Ascending aorta (tissue), 2 donors: Measurements from ENCODE around the gene PTPRC. TPM values are rescaled to one million over a fixed set of nuclear protein-coding genes. Genes with fewer than 3 reads are reported as not detected.
A peak's percentile ranks its signal among the peaks of the same experiment; 100 is the strongest.

Experiments
- DNase-seq, 2 donors: peaks; one replicate each; pipeline ENCODE4 v3.0.0-alpha.2; 2019; ENCODE audit warnings: low spot score in 2 of 2
- H3K27ac ChIP-seq, 2 donors: fragments of 200-600 bp; sonication (generic); one replicate each; pipeline ENCODE4 v1.5.1; 2016 to 2017; ENCODE audit warnings: mild to moderate bottlenecking in 1 of 2
- H3K27me3 ChIP-seq: fragments of 200-600 bp; sonication (generic); one replicate; pipeline ENCODE4 v1.5.1; 2017
- H3K36me3 ChIP-seq, 2 donors: fragments of 200-600 bp; sonication (generic); one replicate each; pipeline ENCODE4 v1.5.1; 2016
- H3K4me1 ChIP-seq, 2 donors: fragments of 200-600 bp; sonication (generic); one replicate each; pipeline ENCODE4 v1.5.1; 2016 to 2017; ENCODE audit warnings: mild to moderate bottlenecking in 1 of 2
- H3K4me3 ChIP-seq, 2 donors: fragments of 200-600 bp; sonication (generic); one replicate each; pipeline ENCODE4 v1.5.1; 2016 to 2017; ENCODE audit warnings: mild to moderate bottlenecking in 1 of 2
- H3K9me3 ChIP-seq, 2 donors: fragments of 200-600 bp; sonication (generic); one replicate each; pipeline ENCODE4 v1.5.1; 2016
- CTCF ChIP-seq, 3 experiments: fragments of 200-600 bp in 2 of 3; fragments of 450-650 bp in 1 of 3; sonication (generic) in 2 of 3; IDR thresholded peaks; one replicate each; pipeline ENCODE4 v1.5.1; 2016 to 2019; ENCODE audit warnings: antibody characterized with exemption in 3 of 3, mild to moderate bottlenecking in 1 of 3, moderate library complexity in 1 of 3
- intact Hi-C: fragments of 100-400 bp; cut with DNase I; formaldehyde crosslinking; loops from one replicate; pipeline ENCODE4 v1.15.1; 2023
- total RNA-seq: library from RNA; depleted of rRNA; stranded (reverse); fragments of >200 nt; gene quantifications from one replicate; pipeline ENCODE4 v1.1.0, GENCODE V29; 2016

PTPRC gene
- total RNA-seq, 1 donor from 2014 or later: 21.3 TPM

- no peaks in the 10 kb centered on the region for H3K36me3 ChIP-seq
- no peaks in the 10 kb centered on the region for H3K27me3 ChIP-seq
- intact Hi-C loops: no loop called here
- peak overlapping the region in 1 of 2 donors; percentile 3 for H3K27ac ChIP-seq
- DNase-seq: no peak
- no peaks in the 10 kb centered on the region for H3K9me3 ChIP-seq
- TF ChIP-seq CTCF (IDR thresholded peaks at IDR 0.05): no peak
- H3K4me3 ChIP-seq: no peak overlapping the region
- H3K4me1 ChIP-seq: no peaks in the 10 kb centered on the region
Observed at GRCh38 chr1:198678301-198678836, 39.5 kb downstream of the PTPRC start.

- no peak overlapping the region for H3K27ac ChIP-seq
- H3K36me3 ChIP-seq: no peaks in the 10 kb centered on the region
- no peak for TF ChIP-seq CTCF (IDR thresholded peaks at IDR 0.05)
- intact Hi-C loops: no loop called here
- no peak overlapping the region for H3K4me3 ChIP-seq
- no peak for DNase-seq
- no peaks in the 10 kb centered on the region for H3K4me1 ChIP-seq
- H3K27me3 ChIP-seq: no peaks in the 10 kb centered on the region
- no peaks in the 10 kb centered on the region for H3K9me3 ChIP-seq
Observed at GRCh38 chr1:198678901-198679329, 40.1 kb downstream of the PTPRC start.

- no peak overlapping the region for H3K4me3 ChIP-seq
- peak overlapping the region in 1 of 2 donors; percentile 27 for H3K27ac ChIP-seq
- H3K4me1 ChIP-seq: no peaks in the 10 kb centered on the region
- H3K27me3 ChIP-seq: no peaks in the 10 kb centered on the region
- intact Hi-C loops: no loop called here
- no peaks in the 10 kb centered on the region for H3K9me3 ChIP-seq
- no peaks in the 10 kb centered on the region for H3K36me3 ChIP-seq
- no peak for TF ChIP-seq CTCF (IDR thresholded peaks at IDR 0.05)
- no peak for DNase-seq
Observed at GRCh38 chr1:198679535-198680173, 40.8 kb downstream of the PTPRC start.

GRCh38 chr1:198680174-198680875 is 41.5 kb downstream of the PTPRC start:
- intact Hi-C loops: no loop called here

GRCh38 chr1:198681252-198681651 is 42.4 kb downstream of the PTPRC start:
- Histone ChIP-seq H3K4me3 (no peak overlapping the region), H3K36me3 (no peaks in the 10 kb centered on the region), H3K27ac (no peak overlapping the region), H3K4me1 (no peaks in the 10 kb centered on the region), H3K27me3 (no peaks in the 10 kb centered on the region), H3K9me3 (no peaks in the 10 kb centered on the region)
- DNase-seq: no peak
- intact Hi-C loops: no loop called here
- TF ChIP-seq CTCF (IDR thresholded peaks at IDR 0.05): no peak

More at GRCh38 chr1:198680174-198680875, 41.5 kb downstream of the PTPRC start:
- H3K27me3 ChIP-seq: no peaks in the 10 kb centered on the region
- H3K4me3 ChIP-seq: no peak overlapping the region
- TF ChIP-seq CTCF (IDR thresholded peaks at IDR 0.05): no peak
- no peak for DNase-seq
- H3K36me3 ChIP-seq: no peaks in the 10 kb centered on the region
- no peaks in the 10 kb centered on the region for H3K9me3 ChIP-seq
- no peaks in the 10 kb centered on the region for H3K4me1 ChIP-seq
- H3K27ac ChIP-seq: peak overlapping the region in 1 of 2 donors; percentile 27
